LNCAP (cell line): ENCODE measurements around the gene THPO.

Experiments
- CTCF ChIP-seq: fragments of 450-650 bp; IDR thresholded peaks from 2 replicates; pipeline ENCODE4 v1.5.1; 2017; ENCODE audit warnings: mild to moderate bottlenecking

THPO gene

GRCh38 chr3:184325715-184326369 is 52.2 kb downstream of the THPO start:
- TF ChIP-seq CTCF: no peak

GRCh38 chr3:184325269-184325668 is 52.7 kb downstream of the THPO start:
- no peak for TF ChIP-seq CTCF

- TF ChIP-seq CTCF: no peak
These were observed 54.3 kb downstream of the THPO start for GRCh38 chr3:184323696-184324095.

- TF ChIP-seq CTCF: no peak
These were observed 55.1 kb downstream of the THPO start for GRCh38 chr3:184322731-184323487.
